B cell (primary cell): ENCODE results near the gene ZNF25.
"Not testable (repeated sequence)": the region's sequence is repeated elsewhere in the genome, so short reads cannot be mapped to it uniquely, and the experiment has no call there.

ENCODE experiments used
- EZH2 ChIP-seq: IDR thresholded peaks from 2 replicates; pipeline ENCODE4 v1.6.1; 2012; ENCODE audit warnings: borderline replicate concordance, low read depth, mild to moderate bottlenecking, moderate library complexity, low read length; ENCODE audit not compliant: insufficient read depth, poor library complexity, severe bottlenecking
- TF ChIP-seq, protein P1 (sequence below): fragments of 200-600 bp; IDR thresholded peaks from one replicate; pipeline ENCODE4 v1.8.0; 2022; ENCODE audit warnings: antibody characterized with exemption, mild to moderate bottlenecking

GRCh38 chr10:37908165-37908564 is 68.3 kb downstream of the ZNF25 start:
- not testable (repeated sequence) for TF ChIP-seq EZH2
- TF ChIP-seq, protein P1, sequence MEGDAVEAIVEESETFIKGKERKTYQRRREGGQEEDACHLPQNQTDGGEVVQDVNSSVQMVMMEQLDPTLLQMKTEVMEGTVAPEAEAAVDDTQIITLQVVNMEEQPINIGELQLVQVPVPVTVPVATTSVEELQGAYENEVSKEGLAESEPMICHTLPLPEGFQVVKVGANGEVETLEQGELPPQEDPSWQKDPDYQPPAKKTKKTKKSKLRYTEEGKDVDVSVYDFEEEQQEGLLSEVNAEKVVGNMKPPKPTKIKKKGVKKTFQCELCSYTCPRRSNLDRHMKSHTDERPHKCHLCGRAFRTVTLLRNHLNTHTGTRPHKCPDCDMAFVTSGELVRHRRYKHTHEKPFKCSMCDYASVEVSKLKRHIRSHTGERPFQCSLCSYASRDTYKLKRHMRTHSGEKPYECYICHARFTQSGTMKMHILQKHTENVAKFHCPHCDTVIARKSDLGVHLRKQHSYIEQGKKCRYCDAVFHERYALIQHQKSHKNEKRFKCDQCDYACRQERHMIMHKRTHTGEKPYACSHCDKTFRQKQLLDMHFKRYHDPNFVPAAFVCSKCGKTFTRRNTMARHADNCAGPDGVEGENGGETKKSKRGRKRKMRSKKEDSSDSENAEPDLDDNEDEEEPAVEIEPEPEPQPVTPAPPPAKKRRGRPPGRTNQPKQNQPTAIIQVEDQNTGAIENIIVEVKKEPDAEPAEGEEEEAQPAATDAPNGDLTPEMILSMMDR, result not testable (repeated sequence)
